Neutrophil (primary cell): ENCODE measurements around the gene ATP8B1.

Experiments
- H3K27ac ChIP-seq: fragments of 200-600 bp; sonication (generic); 2 replicates; pipeline ENCODE4 v1.5.1; 2016; ENCODE audit warnings: mild to moderate bottlenecking, moderate library complexity
- H3K27me3 ChIP-seq: fragments of 200-600 bp; sonication (generic); 2 replicates; pipeline ENCODE4 v1.6.0; 2016; ENCODE audit warnings: mild to moderate bottlenecking
- H3K36me3 ChIP-seq: fragments of 200-600 bp; sonication (generic); 2 replicates; pipeline ENCODE4 v1.5.1; 2017
- H3K4me1 ChIP-seq, 2 experiments: fragments of 200-600 bp in 1 of 2; sonication (generic) in 1 of 2; 1 replicate in 1 of 2; 2 replicates in 1 of 2; pipeline versions ENCODE4 v1.5.1 to v1.6.1; 2013 to 2016; ENCODE audit warnings: low read depth in 1 of 2, low read length in 1 of 2, mild to moderate bottlenecking in 1 of 2, moderate library complexity in 1 of 2; ENCODE audit not compliant: control insufficient read depth in 1 of 2, insufficient read depth in 1 of 2
- H3K4me3 ChIP-seq, 2 experiments: fragments of 200-600 bp in 1 of 2; sonication (generic) in 1 of 2; 1 replicate in 1 of 2; 2 replicates in 1 of 2; pipeline ENCODE4 v1.5.1; 2013 to 2016; ENCODE audit warnings: low read depth in 1 of 2, low read length in 1 of 2, mild to moderate bottlenecking in 1 of 2, moderate library complexity in 1 of 2
- H3K9me3 ChIP-seq: fragments of 200-600 bp; sonication (generic); 2 replicates; pipeline ENCODE4 v1.5.1; 2016
- TF ChIP-seq, protein P1 (sequence below): fragments of 200-600 bp; sonication (generic); IDR thresholded peaks from 2 replicates; pipeline ENCODE4 v1.5.1; 2016; ENCODE audit warnings: antibody characterized with exemption

Gene ATP8B1

DNA sequence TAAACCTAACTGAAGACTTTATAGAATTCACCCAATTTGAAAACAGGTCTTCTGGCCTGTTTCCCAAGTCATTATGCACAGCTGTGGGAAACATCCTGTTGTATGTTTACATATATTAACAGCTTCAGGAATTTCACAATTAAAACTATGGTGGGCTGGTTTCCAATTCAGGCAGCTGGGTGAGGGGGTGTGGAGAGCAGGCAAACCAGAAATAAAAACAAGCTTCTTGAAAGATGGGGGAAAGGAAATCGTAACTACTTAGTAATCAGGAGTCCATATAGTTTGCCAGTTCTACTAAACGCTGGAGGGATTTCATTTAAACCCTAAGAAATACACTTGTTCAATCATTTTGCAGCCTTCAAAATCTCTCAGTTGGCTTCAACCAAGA lies 22.8 kb downstream of the ATP8B1 start:
- H3K4me3 ChIP-seq, result no peak overlapping the region
- H3K4me1 ChIP-seq, result no peaks in the 10 kb centered on the region

DNA sequence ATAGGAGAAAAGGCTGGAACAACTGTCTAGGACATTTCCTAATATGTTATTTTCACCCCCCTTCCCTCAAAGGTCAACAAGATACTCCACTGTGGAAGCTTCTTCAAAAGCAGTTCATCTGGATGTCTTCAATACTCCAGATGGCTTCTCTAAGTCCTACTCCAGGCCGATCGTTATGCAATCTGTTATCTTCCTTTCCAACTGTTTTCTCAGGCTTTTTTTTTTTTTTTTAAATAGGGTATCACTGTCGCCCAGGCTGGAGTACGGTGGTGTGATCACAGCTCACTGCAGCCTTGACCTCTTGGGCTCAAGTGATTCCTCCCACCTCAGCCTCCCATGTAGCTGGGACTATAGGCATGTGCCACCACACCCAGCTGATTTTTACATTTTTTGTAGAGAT lies 26.3 kb downstream of the ATP8B1 start:
- Histone ChIP-seq H3K4me1 (no peaks in the 10 kb centered on the region), H3K27ac (no peak overlapping the region)

More for the DNA sequence above, 22.8 kb downstream of the ATP8B1 start:
- H3K27me3 ChIP-seq, result no peaks in the 10 kb centered on the region
- TF ChIP-seq, protein P1, sequence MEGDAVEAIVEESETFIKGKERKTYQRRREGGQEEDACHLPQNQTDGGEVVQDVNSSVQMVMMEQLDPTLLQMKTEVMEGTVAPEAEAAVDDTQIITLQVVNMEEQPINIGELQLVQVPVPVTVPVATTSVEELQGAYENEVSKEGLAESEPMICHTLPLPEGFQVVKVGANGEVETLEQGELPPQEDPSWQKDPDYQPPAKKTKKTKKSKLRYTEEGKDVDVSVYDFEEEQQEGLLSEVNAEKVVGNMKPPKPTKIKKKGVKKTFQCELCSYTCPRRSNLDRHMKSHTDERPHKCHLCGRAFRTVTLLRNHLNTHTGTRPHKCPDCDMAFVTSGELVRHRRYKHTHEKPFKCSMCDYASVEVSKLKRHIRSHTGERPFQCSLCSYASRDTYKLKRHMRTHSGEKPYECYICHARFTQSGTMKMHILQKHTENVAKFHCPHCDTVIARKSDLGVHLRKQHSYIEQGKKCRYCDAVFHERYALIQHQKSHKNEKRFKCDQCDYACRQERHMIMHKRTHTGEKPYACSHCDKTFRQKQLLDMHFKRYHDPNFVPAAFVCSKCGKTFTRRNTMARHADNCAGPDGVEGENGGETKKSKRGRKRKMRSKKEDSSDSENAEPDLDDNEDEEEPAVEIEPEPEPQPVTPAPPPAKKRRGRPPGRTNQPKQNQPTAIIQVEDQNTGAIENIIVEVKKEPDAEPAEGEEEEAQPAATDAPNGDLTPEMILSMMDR, result no peak
- H3K36me3 ChIP-seq, result no peaks in the 10 kb centered on the region
- no peaks in the 10 kb centered on the region for H3K9me3 ChIP-seq
- no peak overlapping the region for H3K27ac ChIP-seq

DNA sequence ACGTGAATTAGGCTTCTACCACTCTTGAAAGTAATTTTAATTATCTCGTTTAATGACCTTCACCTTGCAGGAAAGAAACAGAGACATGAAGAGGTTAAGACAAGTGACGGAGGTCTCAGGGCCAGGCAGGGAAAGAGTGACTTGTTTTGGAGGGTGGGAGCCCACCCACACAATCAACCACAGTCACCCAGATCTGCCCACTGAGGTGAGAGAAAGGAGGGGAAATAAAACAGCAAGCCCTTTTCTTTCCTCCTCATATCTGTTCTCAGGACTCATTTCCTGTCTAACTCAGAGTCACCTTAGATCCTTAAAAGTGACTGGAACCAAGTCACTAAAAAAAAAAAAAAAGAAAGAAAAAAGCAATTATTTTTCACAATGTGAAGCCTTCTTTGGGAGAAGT lies 26.8 kb downstream of the ATP8B1 start:
- Histone ChIP-seq H3K27me3 (no peaks in the 10 kb centered on the region), H3K4me1 (peaks cover 0 to under 1% of the 10 kb centered on the region in 2 experiments), H3K36me3 (no peaks in the 10 kb centered on the region), H3K27ac (no peak overlapping the region), H3K9me3 (no peaks in the 10 kb centered on the region), H3K4me3 (no peak overlapping the region)
- TF ChIP-seq, protein P1, result no peak

More for the DNA sequence above, 26.3 kb downstream of the ATP8B1 start:
- H3K9me3 ChIP-seq, result no peaks in the 10 kb centered on the region
- H3K4me3 ChIP-seq, result no peak overlapping the region
- H3K36me3 ChIP-seq, result no peaks in the 10 kb centered on the region
- TF ChIP-seq, protein P1, result no peak
- H3K27me3 ChIP-seq, result no peaks in the 10 kb centered on the region

DNA sequence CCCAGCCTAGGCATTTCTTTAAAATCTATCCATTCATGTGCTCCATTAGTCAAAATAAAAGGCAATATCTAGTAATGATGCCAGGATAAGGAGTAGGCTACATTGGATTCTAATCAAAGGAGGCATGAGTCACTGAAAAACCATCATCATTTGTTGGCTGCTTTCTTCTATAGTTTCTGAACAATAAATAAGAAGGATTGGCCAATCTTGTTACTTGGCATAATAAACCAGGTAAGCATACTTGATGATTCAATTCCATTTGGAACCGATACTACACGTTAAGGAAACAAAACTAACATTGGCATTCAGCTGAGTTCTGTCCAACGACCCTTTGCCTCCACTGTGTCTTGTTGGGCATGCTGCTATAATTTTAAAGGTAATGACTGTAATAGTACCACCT lies 27.2 kb downstream of the ATP8B1 start:
- no peaks in the 10 kb centered on the region for H3K36me3 ChIP-seq
- H3K4me3 ChIP-seq, result no peak overlapping the region
- H3K27ac ChIP-seq, result no peak overlapping the region
- TF ChIP-seq, protein P1, result no peak
- H3K9me3 ChIP-seq, result no peaks in the 10 kb centered on the region
- H3K4me1 ChIP-seq, result peaks cover 4 to 5% of the 10 kb centered on the region in 2 experiments
- no peaks in the 10 kb centered on the region for H3K27me3 ChIP-seq

DNA sequence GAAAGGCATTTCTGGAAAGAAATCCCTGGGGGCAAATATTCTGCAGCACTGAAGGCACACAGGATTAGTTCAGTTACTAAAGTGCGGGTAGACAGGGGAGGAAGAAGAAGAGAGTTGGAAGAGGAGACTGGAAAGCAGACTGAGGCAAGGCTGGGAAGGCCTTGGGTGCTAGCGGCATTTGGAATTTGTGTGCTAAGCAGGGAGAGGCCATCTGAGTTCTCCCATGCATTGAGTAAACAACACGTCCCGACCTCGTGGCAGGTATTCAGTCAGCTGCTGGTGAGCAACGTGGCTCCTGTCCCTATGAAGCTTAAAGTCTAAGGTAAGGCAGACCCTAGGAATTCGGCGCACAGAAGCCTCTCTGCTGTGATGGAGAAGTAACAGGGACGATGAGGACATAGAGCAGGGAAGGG lies 30.7 kb downstream of the ATP8B1 start:
- Histone ChIP-seq H3K36me3 (no peaks in the 10 kb centered on the region), H3K4me1 (peaks cover 6% of the 10 kb centered on the region in 2 experiments), H3K27ac (no peak overlapping the region), H3K27me3 (no peaks in the 10 kb centered on the region), H3K9me3 (no peaks in the 10 kb centered on the region), H3K4me3 (no peak overlapping the region)
- TF ChIP-seq, protein P1, result no peak

DNA sequence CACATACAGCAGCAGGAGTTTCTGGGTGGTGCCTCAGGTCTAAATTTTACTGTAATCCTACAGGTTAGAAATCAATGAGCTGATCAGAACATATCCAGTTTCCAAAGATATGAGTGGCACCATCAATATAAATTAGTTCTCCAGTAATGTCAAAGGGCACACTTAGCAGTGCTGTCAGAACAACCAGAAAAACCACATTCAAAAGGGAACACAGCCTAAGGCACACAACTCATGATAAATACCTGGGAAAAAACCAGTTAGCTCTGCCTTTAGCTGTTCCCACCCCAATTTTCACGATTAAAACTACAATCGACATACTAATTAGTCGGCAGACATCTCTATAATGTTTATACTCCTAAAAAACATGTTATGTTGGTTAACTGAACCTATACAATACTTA lies 31.5 kb downstream of the ATP8B1 start:
- no peaks in the 10 kb centered on the region for H3K36me3 ChIP-seq
- H3K9me3 ChIP-seq, result no peaks in the 10 kb centered on the region
- peaks cover 6% of the 10 kb centered on the region in 2 experiments for H3K4me1 ChIP-seq
- no peaks in the 10 kb centered on the region for H3K27me3 ChIP-seq
- H3K4me3 ChIP-seq, result no peak overlapping the region
- no peak overlapping the region for H3K27ac ChIP-seq
- TF ChIP-seq, protein P1, result no peak
